ENCODE data around the gene TMEM182.

DNA sequence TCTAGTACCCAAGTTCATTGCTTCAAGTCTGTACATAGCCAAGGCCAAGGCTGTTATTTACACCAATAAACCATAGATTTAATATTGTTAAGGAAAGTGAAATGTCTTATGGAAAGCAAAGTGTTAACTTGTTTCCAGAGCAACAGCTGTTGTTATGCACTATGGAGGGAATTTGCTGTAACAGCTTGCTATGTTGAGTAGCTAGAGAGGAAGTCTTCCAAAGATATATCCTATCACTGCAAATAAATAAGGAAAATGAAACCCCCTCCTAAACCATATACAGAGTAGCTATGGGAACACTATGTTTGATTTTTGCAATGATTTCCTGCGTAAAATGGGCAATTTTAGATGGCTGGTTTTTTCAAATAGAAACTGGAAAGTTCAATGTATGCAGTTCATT is 21.1 kb downstream of the TMEM182 start:
- TF ChIP-seq, protein P1, sequence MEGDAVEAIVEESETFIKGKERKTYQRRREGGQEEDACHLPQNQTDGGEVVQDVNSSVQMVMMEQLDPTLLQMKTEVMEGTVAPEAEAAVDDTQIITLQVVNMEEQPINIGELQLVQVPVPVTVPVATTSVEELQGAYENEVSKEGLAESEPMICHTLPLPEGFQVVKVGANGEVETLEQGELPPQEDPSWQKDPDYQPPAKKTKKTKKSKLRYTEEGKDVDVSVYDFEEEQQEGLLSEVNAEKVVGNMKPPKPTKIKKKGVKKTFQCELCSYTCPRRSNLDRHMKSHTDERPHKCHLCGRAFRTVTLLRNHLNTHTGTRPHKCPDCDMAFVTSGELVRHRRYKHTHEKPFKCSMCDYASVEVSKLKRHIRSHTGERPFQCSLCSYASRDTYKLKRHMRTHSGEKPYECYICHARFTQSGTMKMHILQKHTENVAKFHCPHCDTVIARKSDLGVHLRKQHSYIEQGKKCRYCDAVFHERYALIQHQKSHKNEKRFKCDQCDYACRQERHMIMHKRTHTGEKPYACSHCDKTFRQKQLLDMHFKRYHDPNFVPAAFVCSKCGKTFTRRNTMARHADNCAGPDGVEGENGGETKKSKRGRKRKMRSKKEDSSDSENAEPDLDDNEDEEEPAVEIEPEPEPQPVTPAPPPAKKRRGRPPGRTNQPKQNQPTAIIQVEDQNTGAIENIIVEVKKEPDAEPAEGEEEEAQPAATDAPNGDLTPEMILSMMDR (IDR thresholded peaks at IDR 0.05; ENCODE audit: poor library complexity, severe bottlenecking) = no peak
- TF ChIP-seq REST (IDR thresholded peaks at IDR 0.05; ENCODE audit: borderline replicate concordance) (no peak), TAF1 (IDR thresholded peaks at IDR 0.05; ENCODE audit: low read depth) (no peak), EZH2 (IDR thresholded peaks at IDR 0.05; ENCODE audit: borderline replicate concordance, insufficient read depth, low read length, poor library complexity, severe bottlenecking) (no peak), POLR2AphosphoS5 (IDR thresholded peaks at IDR 0.05) (no peak), MXI1 (conservative IDR thresholded peaks at IDR 0.05; ENCODE audit: poor library complexity, severe bottlenecking) (no peak), EP300 (conservative IDR thresholded peaks at IDR 0.05; ENCODE audit: poor library complexity, severe bottlenecking) (no peak), SMC3 (conservative IDR thresholded peaks at IDR 0.05; ENCODE audit: poor library complexity) (no peak)

All from neural cell (in vitro differentiated cells).